HEK293 (cell line): ENCODE results near the gene TRMT112.
A peak's percentile ranks its signal among the peaks of the same experiment; 100 is the strongest.

Source experiments
- CTCF ChIA-PET: fragments of 350-600 bp; formaldehyde crosslinking; extraction: SDS; loops from one replicate; lab custom pipeline; 2021; ENCODE audit warnings: antibody characterized with exemption; lab: Yijun Ruan, JAX
- POLR2A ChIA-PET: fragments of 300-600 bp; formaldehyde crosslinking; extraction: SDS; loops from one replicate; lab custom pipeline; 2020; ENCODE audit warnings: antibody characterized with exemption, inconsistent platforms; lab: Yijun Ruan, JAX
- H3K27ac ChIP-seq: fragments of 200-500 bp; sonication (Bioruptor generic); 2 replicates; pipeline ENCODE4 v1.5.1; 2014; ENCODE audit warnings: low read depth, low read length, control low read depth, inconsistent platforms; ENCODE audit errors: extremely low read depth
- H3K36me3 ChIP-seq, 2 experiments: fragments of 200-500 bp in 1 of 2; sonication (Bioruptor generic) in 1 of 2; 1 replicate in 1 of 2; 2 replicates in 1 of 2; pipeline ENCODE4 v1.5.1; 2014 to 2017; ENCODE audit warnings: inconsistent platforms in 2 of 2, low read length in 2 of 2; ENCODE audit not compliant: control insufficient read depth in 2 of 2, insufficient read depth in 1 of 2
- H3K4me1 ChIP-seq: fragments of 200-500 bp; sonication (Bioruptor generic); 2 replicates; pipeline ENCODE4 v1.5.1; 2014; ENCODE audit warnings: mild to moderate bottlenecking, low read length, inconsistent platforms; ENCODE audit not compliant: control insufficient read depth, insufficient read depth
- H3K4me3 ChIP-seq: 2 replicates; pipeline ENCODE4 v1.5.1; 2011; ENCODE audit warnings: low read depth, mild to moderate bottlenecking, control low read depth, low read length, moderate library complexity
- H3K9me3 ChIP-seq: fragments of 200-500 bp; sonication (Bioruptor generic); 2 replicates; pipeline ENCODE4 v1.5.1; 2014; ENCODE audit warnings: low read depth, low read length, inconsistent platforms; ENCODE audit not compliant: control insufficient read depth, insufficient read depth
- CTCF ChIP-seq: fragments of 450-650 bp; formaldehyde crosslinking; IDR thresholded peaks from 2 replicates; pipeline ENCODE4 v1.5.1; 2016; ENCODE audit warnings: missing biosample characterization, missing genetic modification characterization
- GLIS1 ChIP-seq: fragments of 450-650 bp; formaldehyde crosslinking; IDR thresholded peaks from 2 replicates; pipeline ENCODE4 v1.5.1; 2016; ENCODE audit warnings: missing biosample characterization, missing genetic modification characterization
- IKZF3 ChIP-seq: fragments of 450-650 bp; IDR thresholded peaks from 2 replicates; pipeline ENCODE4 v1.5.0; 2018; ENCODE audit warnings: missing biosample characterization, mild to moderate bottlenecking, missing genetic modification characterization, moderate library complexity
- KLF9 ChIP-seq: fragments of 450-650 bp; formaldehyde crosslinking; IDR thresholded peaks from 2 replicates; pipeline ENCODE4 v1.5.1; 2016; ENCODE audit warnings: missing biosample characterization, missing genetic modification characterization, low read depth
- MZF1 ChIP-seq: fragments of 450-650 bp; formaldehyde crosslinking; IDR thresholded peaks from 2 replicates; pipeline ENCODE4 v1.5.1; 2017; ENCODE audit warnings: missing biosample characterization, missing genetic modification characterization, borderline replicate concordance
- SP2 ChIP-seq: fragments of 450-650 bp; formaldehyde crosslinking; IDR thresholded peaks from 2 replicates; pipeline ENCODE4 v1.5.1; 2016; ENCODE audit warnings: missing biosample characterization, missing genetic modification characterization
- SP3 ChIP-seq: fragments of 450-650 bp; formaldehyde crosslinking; IDR thresholded peaks from 2 replicates; pipeline ENCODE4 v1.5.1; 2016; ENCODE audit warnings: missing biosample characterization, missing genetic modification characterization
- ZBTB17 ChIP-seq: fragments of 450-650 bp; formaldehyde crosslinking; IDR thresholded peaks from 2 replicates; pipeline ENCODE4 v1.5.1; 2016; ENCODE audit warnings: missing biosample characterization, missing genetic modification characterization
- ZBTB6 ChIP-seq: fragments of 450-650 bp; formaldehyde crosslinking; IDR thresholded peaks from 2 replicates; pipeline ENCODE4 v1.5.1; 2017; ENCODE audit warnings: missing biosample characterization, missing genetic modification characterization
- ZNF266 ChIP-seq: fragments of 450-650 bp; formaldehyde crosslinking; IDR thresholded peaks from 2 replicates; pipeline ENCODE4 v1.5.1; 2016; ENCODE audit warnings: missing biosample characterization, missing genetic modification characterization, low read depth
- ZNF335 ChIP-seq: fragments of 450-650 bp; formaldehyde crosslinking; conservative IDR thresholded peaks from 2 replicates; pipeline ENCODE4 v1.5.1; 2016; ENCODE audit warnings: missing biosample characterization, missing genetic modification characterization
- ZNF341 ChIP-seq: fragments of 450-650 bp; formaldehyde crosslinking; IDR thresholded peaks from 2 replicates; pipeline ENCODE4; 2016; ENCODE audit warnings: low read depth, missing biosample characterization, missing genetic modification characterization
- ZNF529 ChIP-seq: fragments of 450-650 bp; formaldehyde crosslinking; IDR thresholded peaks from 2 replicates; pipeline ENCODE4 v1.5.1; 2017; ENCODE audit warnings: missing genetic modification characterization, missing biosample characterization; ENCODE audit not compliant: insufficient replicate concordance
- ZNF585B ChIP-seq: fragments of 450-650 bp; formaldehyde crosslinking; IDR thresholded peaks from 2 replicates; pipeline ENCODE4 v1.5.1; 2016; ENCODE audit warnings: missing biosample characterization, missing genetic modification characterization
- ZNF600 ChIP-seq: fragments of 450-650 bp; formaldehyde crosslinking; IDR thresholded peaks from 2 replicates; pipeline ENCODE4 v1.5.1; 2016; ENCODE audit warnings: missing biosample characterization, missing genetic modification characterization
- TF ChIP-seq, protein P1 (sequence below): fragments of 450-650 bp; formaldehyde crosslinking; IDR thresholded peaks from 2 replicates; pipeline ENCODE4 v1.5.1; 2016; ENCODE audit warnings: missing biosample characterization, missing genetic modification characterization, low read depth
- TF ChIP-seq, protein P2 (sequence below): fragments of 450-650 bp; formaldehyde crosslinking; optimal IDR thresholded peaks from 2 replicates; pipeline ENCODE3; 2016; ENCODE audit warnings: missing biosample characterization, mild to moderate bottlenecking, missing genetic modification characterization
- TF ChIP-seq, protein P3 (sequence below): fragments of 450-650 bp; formaldehyde crosslinking; IDR thresholded peaks from 2 replicates; pipeline ENCODE4 v1.5.1; 2016; ENCODE audit warnings: missing biosample characterization, missing genetic modification characterization

TRMT112 gene

DNA sequence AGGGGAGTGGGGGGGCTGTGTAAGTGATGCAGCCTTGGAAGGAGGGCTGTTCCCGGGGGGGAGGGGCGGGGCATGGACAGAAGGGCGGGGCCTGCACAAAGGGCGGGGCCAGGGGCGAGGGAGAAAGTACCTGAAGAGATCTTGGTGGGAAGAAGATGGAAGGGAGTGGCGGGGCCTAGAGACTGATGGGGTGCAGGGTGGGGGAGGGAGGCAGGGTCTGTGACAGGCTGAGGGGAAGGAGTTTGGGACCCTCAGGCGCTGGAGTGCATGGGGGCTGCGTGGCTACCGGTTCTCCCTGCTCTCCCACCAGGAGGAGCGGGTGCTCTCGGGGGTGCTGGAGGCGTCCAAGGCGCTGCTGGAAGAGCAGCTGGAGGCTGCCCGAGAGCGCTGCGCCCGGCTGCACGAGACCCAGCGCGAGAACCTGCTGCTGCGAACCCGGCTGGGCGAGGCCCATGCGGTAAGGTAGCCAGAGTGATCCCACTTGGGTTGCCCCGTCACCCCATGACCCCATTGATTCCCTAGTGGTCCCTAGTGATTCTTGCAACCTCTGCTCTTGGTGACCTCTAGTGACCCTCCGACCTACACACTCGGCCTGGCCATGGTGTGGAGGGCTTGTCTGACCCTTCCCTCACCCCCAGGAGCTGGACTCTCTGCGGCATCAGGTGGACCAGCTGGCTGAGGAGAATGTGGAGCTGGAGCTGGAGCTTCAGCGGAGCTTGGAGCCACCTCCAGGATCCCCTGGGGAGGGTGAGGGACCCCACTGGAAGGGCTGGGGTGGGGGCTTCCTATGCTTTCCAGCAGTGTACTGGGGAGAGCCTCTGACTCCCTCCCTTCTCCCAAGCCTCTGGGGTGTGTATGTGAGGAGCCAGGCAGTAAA lies 25.7 kb upstream of the TRMT112 start:
- ChIA-PET POLR2A (interaction anchor here (0.7 to 2.2 kb wide), 9 partner anchors 11 to 106 kb away, joined by 3 to 19 read pairs (median 5); partner anchors contain the start of genes FKBP2, PRDX5 and TRMT112), CTCF (interaction anchor here (0.6 to 7.9 kb wide), 9 partner anchors 12 to 160 kb away, joined by 3 to 86 read pairs (median 6); partner anchors contain the start of genes ESRRA, PLCB3, PRDX5 and TRMT112)
- TF ChIP-seq ZBTB6 (tag by site-specific recombination) (0 out of 2 replicates have a peak, but pooled peaks have one; percentile 32), SP3 (tag by site-specific recombination) (0 out of 2 replicates have a peak, but pooled peaks have one; percentile 3)
- TF ChIP-seq, protein P1, sequence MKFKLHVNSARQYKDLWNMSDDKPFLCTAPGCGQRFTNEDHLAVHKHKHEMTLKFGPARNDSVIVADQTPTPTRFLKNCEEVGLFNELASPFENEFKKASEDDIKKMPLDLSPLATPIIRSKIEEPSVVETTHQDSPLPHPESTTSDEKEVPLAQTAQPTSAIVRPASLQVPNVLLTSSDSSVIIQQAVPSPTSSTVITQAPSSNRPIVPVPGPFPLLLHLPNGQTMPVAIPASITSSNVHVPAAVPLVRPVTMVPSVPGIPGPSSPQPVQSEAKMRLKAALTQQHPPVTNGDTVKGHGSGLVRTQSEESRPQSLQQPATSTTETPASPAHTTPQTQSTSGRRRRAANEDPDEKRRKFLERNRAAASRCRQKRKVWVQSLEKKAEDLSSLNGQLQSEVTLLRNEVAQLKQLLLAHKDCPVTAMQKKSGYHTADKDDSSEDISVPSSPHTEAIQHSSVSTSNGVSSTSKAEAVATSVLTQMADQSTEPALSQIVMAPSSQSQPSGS (tag by site-specific recombination): no peak
- no peaks in the 10 kb centered on the region for H3K36me3 ChIP-seq
- H3K4me1 ChIP-seq: no peaks in the 10 kb centered on the region
- H3K27ac ChIP-seq: no peak overlapping the region
- peak overlapping the region; percentile 25 for H3K4me3 ChIP-seq
- no peaks in the 10 kb centered on the region for H3K9me3 ChIP-seq

- Histone ChIP-seq H3K36me3 (no peaks in the 10 kb centered on the region), H3K4me3 (peak overlapping the region; percentile 25), H3K4me1 (no peaks in the 10 kb centered on the region), H3K27ac (no peak overlapping the region; the same call in 1 of the 2 replicates), H3K9me3 (no peaks in the 10 kb centered on the region)
- ChIA-PET POLR2A (interaction anchor here (0.6 to 2.2 kb wide), 10 partner anchors 10 to 1663 kb away, joined by 3 to 19 read pairs (median 5); partner anchors contain the start of genes FKBP2, PRDX5 and TRMT112), CTCF (interaction anchor here (1.8 to 7.9 kb wide), 6 partner anchors 10 to 137 kb away, joined by 4 to 86 read pairs (median 11); partner anchors contain the start of genes ESRRA, PRDX5 and TRMT112)
- no peak for TF ChIP-seq ZNF529 (tag by site-specific recombination)
- peak; percentile 39; the same call in 1 of the 2 replicates for TF ChIP-seq CTCF (tag by site-specific recombination)
- 0 out of 2 replicates have a peak, but pooled peaks have one; percentile 14 for TF ChIP-seq IKZF3 (tag by site-specific recombination)
- TF ChIP-seq, protein P2, sequence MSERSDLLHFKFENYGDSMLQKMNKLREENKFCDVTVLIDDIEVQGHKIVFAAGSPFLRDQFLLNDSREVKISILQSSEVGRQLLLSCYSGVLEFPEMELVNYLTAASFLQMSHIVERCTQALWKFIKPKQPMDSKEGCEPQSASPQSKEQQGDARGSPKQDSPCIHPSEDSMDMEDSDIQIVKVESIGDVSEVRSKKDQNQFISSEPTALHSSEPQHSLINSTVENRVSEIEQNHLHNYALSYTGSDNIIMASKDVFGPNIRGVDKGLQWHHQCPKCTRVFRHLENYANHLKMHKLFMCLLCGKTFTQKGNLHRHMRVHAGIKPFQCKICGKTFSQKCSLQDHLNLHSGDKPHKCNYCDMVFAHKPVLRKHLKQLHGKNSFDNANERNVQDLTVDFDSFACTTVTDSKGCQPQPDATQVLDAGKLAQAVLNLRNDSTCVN (tag by site-specific recombination): peak; percentile 32
- TF ChIP-seq SP2 (tag by site-specific recombination): peak; percentile 64
- no peak for TF ChIP-seq ZNF266
- TF ChIP-seq KLF9: peak; percentile 50; the same call in 1 of the 2 replicates
- TF ChIP-seq ZNF341: peak; percentile 38; the same call in 1 of the 2 replicates
- TF ChIP-seq MZF1 (tag by site-specific recombination): no peak
- TF ChIP-seq GLIS1 (tag by site-specific recombination): peak; percentile 42
- TF ChIP-seq SP3 (tag by site-specific recombination): peak; percentile 64
- TF ChIP-seq, protein P3, sequence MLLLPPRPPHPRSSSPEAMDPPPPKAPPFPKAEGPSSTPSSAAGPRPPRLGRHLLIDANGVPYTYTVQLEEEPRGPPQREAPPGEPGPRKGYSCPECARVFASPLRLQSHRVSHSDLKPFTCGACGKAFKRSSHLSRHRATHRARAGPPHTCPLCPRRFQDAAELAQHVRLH (tag by site-specific recombination): no peak
- peak; percentile 87 for TF ChIP-seq ZNF600
- no peak for TF ChIP-seq ZNF585B (tag by site-specific recombination)
- peak; percentile 53 for TF ChIP-seq ZNF335 (tag by site-specific recombination)
- 0 out of 2 replicates have a peak, but pooled peaks have one; percentile 19 for TF ChIP-seq ZBTB17
- peak; percentile 59 for TF ChIP-seq ZBTB6 (tag by site-specific recombination)
Observed at GRCh38 chr11:64341851-64342791, 24.8 kb upstream of the TRMT112 start.
